SH-SY5Y (cell line): ENCODE measurements around the gene FOXC2.

Experiments
- GATA2 ChIP-seq: IDR thresholded peaks from 2 replicates; pipeline ENCODE4 v1.6.1; 2011; ENCODE audit warnings: mild to moderate bottlenecking, low read depth, low read length
- GATA3 ChIP-seq: IDR thresholded peaks from 2 replicates; pipeline ENCODE4 v1.6.1; 2011; ENCODE audit warnings: low read depth, mild to moderate bottlenecking, low read length, moderate library complexity

The FOXC2 gene

DNA sequence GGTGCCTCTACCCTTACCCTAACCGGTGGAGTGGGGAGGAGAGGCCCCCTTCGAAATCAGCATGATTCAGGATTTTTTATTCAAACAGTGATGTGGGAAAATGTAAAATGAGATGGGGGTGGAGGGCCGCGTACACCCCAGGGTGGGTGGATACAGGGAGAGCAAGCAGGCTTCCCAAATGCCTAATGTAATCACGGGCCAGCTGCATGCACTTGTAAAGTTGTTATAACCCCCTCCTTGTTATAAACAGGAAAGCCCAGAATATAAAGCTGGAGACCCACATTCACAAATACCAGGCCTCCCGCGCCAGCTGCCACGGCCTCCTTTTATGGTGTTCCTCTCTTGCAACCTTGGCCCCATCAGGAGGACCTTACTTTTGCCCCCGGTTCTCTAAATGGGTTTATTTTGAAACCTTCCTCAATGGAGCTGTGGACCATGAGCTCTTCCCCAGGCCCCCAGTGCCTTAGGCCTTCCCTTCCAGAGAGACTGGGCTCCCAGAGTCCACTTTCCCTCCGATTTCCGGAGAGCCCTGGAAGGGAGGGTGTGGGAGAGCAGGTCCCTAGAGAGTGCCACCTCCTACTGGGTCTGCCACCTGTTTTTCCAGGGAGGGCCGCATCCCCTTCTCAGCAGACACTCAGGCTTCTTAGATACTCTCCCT lies 10.8 kb downstream of the FOXC2 start:
- no peak for TF ChIP-seq GATA2
- no peak for TF ChIP-seq GATA3

DNA sequence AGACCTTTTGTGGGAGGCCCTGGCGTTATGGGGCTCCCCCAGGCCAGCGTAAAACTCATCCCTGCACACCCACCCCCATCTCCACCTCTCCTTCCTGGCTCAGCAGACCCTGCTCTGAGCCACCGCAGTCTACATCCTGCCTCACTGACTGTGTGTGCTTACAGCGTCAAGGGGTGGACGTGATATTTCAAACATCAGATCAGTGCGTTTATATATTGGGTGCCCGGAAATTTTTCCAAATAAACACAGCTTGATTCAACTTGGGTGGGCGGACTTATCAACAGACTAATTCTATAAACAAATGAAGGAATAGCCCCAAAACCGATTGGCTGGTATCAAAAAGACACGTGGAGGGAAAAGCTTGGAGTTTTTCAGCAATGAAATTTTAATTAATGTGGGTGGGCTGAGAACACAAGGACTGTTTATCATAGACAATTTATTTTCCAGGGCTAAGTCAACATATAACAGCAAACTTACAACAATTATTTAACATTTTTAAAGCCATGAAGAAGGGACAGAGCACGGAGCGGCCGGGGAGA lies 11.5 kb downstream of the FOXC2 start, which contains the start of gene FOXL1:
Gene FOXL1 (plus strand): TSS at position 489 of the 539 bp plus-strand sequence. CDS start 175 bp downstream, outside the sequence.
- TF ChIP-seq GATA3 (no peak), GATA2 (no peak)

DNA sequence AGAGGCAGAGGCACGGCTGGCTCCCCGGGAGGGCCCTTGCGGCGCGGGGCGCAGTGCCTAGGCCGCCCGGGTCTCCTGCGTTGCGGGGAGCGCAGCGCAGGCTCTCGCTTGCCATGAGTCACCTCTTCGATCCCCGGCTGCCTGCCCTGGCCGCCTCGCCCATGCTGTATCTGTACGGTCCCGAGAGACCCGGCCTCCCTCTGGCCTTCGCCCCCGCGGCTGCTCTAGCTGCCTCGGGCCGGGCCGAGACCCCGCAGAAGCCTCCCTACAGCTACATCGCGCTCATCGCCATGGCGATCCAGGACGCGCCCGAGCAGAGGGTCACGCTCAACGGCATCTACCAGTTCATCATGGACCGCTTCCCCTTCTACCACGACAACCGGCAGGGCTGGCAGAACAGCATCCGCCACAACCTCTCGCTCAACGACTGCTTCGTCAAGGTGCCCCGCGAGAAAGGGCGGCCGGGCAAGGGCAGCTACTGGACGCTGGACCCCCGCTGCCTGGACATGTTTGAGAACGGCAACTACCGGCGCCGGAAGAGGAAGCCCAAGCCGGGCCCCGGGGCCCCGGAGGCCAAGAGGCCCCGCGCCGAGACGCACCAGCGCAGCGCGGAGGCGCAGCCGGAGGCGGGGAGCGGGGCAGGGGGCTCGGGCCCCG lies 12.1 kb downstream of the FOXC2 start:
- TF ChIP-seq GATA3 (no peak), GATA2 (no peak)

DNA sequence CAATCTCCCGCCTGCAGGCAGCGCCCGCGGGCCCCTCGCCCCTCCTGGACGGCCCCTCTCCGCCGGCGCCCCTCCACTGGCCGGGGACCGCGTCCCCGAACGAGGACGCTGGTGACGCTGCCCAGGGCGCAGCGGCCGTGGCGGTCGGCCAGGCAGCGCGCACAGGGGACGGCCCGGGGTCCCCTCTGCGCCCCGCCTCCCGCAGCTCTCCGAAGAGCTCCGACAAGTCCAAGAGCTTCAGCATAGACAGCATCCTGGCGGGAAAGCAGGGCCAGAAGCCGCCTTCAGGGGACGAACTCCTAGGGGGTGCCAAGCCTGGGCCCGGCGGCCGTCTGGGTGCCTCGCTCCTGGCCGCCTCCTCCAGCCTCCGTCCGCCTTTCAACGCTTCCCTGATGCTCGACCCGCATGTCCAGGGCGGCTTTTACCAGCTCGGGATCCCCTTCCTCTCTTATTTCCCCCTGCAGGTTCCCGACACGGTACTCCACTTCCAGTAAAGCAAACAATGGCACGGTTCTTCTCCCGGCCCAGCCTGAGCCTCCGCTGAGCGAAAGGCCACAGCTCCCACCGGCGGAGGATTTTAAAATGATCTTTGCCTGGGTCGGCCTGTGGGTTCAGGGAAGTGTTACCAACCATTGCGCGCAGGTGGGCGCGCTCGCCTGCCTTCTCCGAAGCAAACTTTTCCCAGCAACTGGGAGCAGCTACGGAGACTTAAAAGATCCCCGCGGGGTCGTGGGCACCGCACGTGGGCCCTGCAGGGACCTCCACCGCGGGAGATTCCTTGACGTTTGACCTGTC lies 12.8 kb downstream of the FOXC2 start:
- TF ChIP-seq GATA3 (no peak), GATA2 (no peak)

DNA sequence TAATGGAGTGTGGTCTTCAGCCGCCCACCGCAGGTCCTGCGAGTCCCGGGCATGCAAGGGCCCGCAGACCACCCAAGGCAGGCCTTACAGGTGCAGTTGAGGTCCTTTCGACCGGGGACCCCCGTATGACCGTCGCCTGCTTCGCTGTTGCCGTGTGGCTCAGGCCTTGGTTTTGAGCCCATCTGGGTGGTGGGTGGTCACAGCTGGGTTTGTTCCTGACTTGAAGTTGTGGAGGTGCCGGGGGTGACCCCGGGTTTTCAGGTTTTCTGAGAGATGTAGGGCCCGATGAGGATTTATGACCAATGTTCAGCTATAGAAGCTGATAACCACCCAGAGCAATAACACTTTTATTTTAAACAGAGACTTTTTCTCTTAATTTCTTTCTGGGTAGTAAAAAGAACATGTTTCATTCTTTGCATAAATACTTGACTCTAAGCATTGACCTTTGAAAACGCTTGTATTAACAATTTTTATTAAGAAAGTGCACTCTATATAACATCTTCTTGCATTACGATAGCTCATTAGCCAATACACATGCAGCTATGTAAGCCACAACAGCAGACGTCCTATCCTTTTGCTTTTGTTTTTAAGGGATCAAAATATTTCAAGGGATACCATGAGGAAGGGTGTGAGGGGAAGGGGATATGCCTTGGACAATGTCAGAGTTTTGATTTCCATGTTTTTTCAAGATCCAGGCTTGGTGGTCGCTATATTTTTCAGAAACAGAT lies 13.6 kb downstream of the FOXC2 start:
- TF ChIP-seq GATA3 = no peak
- TF ChIP-seq GATA2 = no peak

DNA sequence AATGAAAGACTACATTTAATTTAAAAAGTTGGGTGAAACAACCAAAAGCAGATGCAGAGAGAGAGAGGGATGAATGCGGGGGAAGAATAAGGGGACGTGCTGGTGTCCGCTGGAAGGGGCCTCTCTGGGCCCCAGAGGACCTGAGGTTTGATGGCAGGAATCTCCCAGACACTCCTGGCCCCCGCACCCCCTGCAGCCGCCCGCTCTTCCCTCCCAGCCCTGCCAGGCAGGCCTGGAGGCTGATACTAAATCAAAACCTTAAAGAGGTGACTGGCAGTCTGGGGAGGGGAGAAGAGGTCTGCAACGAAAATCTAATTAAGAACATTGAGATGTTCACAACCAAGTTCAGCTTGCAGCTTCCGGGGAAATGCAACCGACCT lies 14.2 kb downstream of the FOXC2 start:
- TF ChIP-seq GATA2 = no peak
- TF ChIP-seq GATA3 = no peak

DNA sequence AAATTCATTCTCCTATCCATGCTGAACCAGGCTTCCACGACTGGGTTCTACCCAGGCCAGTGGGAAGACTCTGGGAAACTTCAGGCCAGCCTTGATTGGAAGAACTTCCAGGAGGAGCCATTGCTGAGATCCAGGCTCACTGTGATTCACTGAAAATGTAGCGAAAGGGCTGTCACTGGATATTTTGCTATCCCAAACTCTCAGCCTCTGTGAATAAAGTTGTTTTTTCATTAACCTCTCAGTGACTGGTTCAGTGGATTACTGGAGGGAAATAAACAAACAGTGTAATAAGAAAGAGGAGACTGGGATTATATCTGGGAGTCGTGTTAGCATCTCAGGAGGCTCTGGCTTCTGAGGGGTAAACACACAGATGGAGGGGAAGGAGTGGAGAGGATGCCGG lies 14.8 kb downstream of the FOXC2 start:
- TF ChIP-seq GATA3 (no peak), GATA2 (no peak)

DNA sequence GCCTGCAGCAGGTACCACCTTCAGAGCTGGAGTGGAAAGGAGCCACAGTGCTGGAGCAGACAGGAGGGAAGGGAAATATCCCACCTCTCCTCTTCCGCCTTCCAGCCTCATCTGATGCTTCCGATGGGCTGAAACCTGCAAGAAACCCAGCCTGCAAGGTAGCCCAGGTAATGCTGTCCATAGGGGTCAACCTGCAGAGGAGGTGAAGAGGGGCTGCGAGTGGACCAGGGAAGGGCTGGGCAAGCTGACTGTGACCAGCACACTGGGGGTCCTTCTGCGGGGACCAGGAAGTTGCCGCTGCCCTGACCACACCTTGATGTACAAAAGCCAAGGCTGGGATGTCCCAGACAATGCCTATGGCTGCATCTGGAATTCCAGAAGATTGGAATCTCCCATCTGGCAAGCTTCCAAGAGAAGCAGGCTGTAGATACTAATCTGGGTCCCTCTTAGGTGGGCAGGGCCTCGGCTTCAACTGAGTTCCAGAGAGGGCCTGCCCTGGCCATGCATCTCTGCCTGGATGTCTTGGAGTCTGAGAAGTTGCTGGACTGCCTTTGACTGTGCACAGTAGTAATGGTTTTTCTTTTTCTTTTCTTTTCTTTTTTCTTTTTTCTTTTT lies 17.5 kb downstream of the FOXC2 start:
- TF ChIP-seq GATA3 (no peak), GATA2 (peak; percentile 38; the same call in 1 of the 2 replicates)

DNA sequence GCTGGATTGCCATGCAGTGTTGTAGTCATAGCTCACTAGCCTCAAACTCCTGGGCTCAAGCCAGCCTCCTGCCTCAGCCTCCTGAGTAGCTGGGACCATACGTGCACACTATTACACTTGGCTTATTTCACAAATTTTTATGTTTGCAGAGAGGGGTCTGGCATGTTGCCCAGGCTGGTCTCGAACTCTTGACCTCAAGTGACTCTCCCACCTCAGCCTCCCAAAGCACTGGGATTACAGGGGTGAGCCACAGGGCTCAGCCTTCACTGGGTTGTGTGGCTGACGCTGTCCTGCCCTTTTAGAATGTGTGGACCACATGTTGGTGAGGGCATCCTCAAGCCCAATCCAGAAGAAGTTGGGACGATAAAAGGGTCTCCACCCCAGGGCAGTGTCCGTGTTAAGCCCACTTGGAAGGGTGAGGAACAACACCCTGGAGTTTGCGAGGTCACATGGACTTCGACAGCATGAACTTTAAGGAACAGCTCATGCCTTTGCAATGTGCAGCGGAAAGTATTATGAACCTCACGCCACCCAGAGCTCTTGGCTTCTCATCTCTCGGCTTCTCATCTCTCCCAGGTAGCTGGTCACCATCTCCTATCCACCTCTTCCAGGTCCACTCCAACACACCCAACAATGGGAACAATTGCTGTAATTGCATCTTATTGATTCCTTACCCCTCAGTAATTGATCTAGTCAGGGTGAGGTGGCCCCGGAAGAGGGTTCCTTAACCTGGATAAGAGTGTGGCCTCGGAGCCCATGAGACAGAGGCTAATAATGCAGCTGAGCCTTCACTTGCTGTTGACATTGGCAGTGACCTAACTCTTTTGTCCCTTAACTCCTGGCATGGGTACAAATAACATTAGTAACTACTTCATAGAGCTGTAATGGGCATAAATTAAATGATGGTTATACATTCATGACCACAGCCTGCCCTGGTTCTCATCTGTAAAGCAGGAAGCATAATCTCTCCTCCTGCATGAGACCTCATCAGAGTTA lies 18.4 kb downstream of the FOXC2 start:
- TF ChIP-seq GATA3 (no peak), GATA2 (no peak)

DNA sequence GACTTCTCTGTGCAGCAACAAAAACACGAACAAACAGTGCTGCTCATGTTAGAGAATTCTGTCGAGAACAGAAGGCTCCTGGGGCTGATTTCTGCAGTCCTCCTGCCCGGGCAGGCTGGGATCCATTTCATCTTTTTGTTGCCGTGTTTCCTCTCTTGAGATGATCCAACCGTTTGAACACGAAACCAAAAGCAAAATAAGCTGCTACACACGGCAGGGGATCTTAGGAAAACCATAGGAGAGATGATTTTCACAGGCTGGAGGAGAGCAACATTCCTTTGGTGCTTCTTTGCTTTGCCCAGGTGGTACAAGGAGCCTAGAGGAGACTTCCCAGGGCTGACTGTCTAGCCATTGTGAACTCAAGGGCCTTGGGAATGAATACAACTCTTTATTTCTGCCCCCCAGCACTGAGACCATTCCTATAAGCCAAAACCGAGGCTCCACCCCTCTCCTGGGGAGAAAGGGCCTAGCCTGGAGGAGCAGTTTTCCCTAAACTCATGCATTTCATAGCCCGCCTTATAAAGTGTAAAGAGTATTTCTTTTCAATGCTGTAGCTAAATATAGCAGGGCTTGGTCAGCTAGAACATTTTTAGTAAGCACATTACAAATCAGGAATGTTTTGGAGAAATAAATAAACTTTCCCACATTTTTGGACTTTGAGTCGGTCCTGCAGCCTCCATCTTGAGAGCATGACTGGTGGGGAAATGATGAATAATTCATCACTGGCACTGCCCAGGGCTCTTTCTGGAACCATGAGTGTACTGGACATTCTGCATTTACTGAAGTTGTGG lies 19.4 kb downstream of the FOXC2 start:
- TF ChIP-seq GATA3 (no peak), GATA2 (no peak)

DNA sequence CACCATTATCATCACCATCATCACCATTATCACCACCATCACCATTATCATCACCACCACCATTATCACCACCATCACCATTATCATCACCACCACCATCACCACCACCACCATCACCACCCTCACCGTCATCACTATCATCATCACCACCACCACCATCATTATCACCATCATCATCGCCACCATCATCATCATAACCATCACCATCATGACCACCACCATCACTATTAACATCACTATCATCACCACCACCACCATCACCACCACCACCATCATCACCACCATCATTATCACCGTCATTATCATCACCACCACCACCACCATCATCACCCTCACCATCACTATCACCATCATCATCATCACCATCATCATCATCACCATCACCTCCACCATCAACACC lies 20.9 kb downstream of the FOXC2 start:
- no peak for TF ChIP-seq GATA3
- no peak for TF ChIP-seq GATA2

DNA sequence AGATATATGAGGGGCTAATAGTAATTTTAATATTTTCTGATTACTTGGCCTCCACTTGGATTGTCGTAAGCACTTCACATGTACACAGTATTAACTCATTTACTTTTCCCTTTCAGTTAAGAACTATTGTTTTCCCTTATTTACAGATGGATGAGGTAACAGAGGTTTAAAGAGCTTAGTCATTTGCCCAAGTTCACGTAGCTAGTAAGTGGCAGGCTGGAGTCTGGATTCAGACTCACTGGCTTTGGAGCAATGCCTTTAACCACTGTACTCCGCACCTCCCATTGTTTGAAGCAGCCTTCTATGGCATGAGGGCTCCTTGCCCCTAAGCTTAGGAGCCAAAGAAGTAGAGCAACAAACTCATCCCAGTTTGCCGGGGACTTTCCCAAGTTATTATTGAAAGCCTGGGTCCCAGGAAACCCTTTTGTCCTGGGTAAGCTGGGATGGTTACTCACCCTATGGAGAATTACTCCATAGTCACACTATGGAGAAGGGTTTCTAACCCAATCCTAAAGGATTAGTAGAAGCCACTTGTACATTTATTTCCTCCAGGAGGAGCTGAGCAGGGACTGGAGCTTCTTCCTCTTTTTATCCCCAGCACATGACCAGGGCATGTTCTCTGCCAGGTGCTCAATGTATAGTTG lies 24.0 kb downstream of the FOXC2 start:
- TF ChIP-seq GATA2 (no peak), GATA3 (no peak)

DNA sequence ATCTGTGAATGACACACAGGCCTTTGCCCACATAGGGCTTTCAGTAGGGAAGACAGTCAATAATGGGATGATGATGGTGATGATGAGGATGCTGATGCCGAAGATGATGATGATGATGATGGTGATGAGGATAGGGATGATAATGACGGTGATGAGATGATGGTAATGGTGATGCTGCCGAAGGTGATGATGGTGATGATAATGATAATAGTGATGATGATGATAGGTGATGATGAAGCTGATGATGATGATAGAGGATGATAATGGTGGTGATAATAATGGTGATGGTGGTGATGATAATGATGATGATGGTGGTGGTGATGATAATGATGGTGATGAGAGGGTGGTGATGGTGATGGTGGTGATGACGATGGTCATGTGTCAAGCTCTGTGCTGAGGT lies 24.6 kb downstream of the FOXC2 start:
- TF ChIP-seq GATA3 = no peak
- no peak for TF ChIP-seq GATA2
